CD4-positive, alpha-beta T cell treated with Interleukin-12 subunit alpha and Interleukin-12 subunit beta, for 1 hour (primary cell): Measurements from ENCODE around the gene SLC35E1.
A peak's percentile ranks its signal among the peaks of the same experiment; 100 is the strongest.

ENCODE experiments used
- DNase-seq: peaks from one replicate; pipeline ENCODE4 v3.0.0-alpha.2; 2020

The SLC35E1 gene

GRCh38 chr19:16542045-16542909, 29.9 kb downstream of the SLC35E1 start, which contains the start of gene CHERP:
TSS of gene CHERP (minus strand) at chr19:16542437. CDS start at chr19:16542378, 59 bp downstream.
- DNase-seq = peak; percentile 96

DNA sequence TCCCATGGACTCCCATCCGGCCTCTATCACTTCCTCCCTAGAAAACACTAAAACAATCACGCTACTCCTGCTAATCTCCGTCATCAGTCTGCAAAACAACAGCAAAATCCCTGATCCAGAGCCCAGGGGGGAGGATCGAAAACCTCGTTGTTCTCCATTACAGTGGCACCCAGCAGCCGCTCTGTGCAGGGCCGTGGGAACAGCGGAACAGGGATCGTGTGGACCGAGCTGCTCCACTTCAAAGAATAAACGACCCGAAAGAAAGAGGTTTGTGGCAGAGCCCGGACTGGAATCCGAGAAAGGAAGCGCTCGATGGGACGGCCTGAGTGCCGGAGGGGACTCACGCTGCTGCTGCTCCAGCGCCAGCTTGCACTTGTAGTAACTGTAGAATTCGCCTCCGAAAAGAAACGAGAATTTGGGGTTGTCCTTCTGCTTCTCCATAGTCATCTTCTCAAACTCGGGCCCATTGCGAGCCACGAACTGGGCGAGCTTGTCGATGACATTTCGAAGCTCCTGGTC, 30.6 kb downstream of the SLC35E1 start:
- DNase-seq = peak; percentile 11

DNA sequence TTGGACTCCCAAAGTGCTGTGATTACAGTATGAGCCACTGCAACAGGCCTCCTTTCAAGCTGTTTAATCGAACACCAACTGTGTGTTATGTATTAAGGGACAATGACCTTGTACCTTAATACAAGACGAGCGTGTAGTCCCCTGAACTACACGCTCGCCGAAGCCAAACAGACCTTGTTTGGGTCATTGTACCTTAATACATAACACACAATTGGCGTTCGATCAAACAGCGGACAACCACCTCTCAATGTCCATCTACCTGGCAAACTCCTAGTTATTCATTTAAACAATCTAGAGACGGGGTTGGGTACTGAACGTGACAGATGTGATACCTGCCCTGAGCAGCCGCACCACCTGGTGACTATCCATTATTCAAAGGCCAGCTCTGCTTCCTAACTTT, 31.3 kb downstream of the SLC35E1 start:
- no peak for DNase-seq

GRCh38 chr19:16537111-16537510, 35.1 kb downstream of the SLC35E1 start:
- DNase-seq = no peak

GRCh38 chr19:16536130-16536529, 36.1 kb downstream of the SLC35E1 start:
- DNase-seq = no peak

GRCh38 chr19:16535381-16535780, 36.8 kb downstream of the SLC35E1 start:
- DNase-seq = no peak

GRCh38 chr19:16532440-16533234, 39.6 kb downstream of the SLC35E1 start:
- DNase-seq = no peak

- DNase-seq = no peak
These were observed 40.9 kb downstream of the SLC35E1 start for GRCh38 chr19:16531380-16531669.

DNA sequence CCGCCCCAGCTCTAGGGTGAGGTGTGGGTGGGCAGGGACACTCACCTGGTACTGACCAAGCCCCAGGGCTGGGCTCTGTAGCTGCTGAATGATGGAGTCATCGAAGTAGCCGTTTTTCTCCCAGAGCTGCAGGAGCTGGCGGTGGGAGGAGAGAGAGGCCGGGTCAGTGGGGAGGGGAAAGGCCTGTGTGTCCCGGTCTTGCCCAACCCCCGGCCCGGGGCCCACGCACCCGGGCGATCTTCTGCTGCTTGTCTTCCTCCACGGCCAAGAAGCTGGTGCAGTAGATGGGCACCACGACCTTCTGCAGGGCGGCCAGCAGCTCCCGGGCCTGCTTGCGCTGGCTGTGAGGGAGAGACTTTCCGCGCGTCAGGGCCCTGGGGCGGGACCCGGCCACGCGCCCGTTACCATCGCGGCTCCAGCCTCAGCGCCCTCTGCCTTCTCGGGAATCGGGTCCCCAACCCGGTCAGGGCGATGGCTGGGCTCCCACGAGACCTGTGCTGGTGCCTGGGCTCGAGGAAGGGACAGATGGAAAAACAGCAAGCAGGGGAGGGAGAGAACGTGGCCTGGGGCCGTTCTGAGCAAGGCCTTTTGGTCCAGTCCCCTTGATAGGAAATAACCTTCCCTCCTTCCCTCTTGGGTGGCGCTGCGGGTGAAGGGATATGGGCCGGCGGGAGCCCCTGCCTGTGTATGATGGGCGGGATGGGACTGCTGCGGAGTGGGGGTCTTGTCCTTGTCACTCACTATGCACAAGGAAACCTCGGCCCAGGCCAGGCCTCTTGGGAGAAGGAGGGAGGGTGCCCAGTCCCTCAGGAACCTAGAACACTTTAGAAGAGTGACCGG, 41.5 kb downstream of the SLC35E1 start:
- no peak for DNase-seq

GRCh38 chr19:16529466-16530144, 42.6 kb downstream of the SLC35E1 start:
- DNase-seq = no peak

GRCh38 chr19:16527971-16528521, 44.2 kb downstream of the SLC35E1 start:
- peak; percentile 55 for DNase-seq

DNA sequence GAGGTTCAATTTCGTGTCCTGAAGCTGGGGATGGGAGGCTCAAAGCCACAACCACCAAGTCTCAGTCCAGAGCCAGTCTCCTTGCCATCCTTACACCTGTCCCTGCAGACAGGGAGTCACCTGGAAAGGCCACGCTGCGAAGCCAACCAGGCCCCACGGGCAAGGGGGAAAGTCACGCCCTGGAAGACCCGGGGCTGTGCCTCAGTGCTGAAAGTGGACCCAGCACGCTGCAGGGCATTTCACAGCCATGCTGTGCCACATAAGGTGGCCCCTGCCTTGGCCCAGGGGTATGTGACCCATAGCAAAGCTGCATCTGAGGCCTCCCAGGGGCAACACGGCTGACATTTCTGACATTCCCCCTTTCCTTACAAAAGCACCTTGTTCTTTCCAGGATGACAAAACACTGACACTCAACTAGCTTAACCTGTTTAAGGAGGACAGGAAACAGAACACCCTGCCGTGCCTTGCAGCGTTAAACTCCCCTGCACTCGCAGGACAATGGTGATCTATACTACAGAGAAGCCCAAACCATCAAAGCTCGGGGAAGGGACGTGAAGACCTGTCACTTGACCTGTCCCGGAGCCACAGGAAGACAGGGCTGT, 44.8 kb downstream of the SLC35E1 start:
- DNase-seq = no peak

DNA sequence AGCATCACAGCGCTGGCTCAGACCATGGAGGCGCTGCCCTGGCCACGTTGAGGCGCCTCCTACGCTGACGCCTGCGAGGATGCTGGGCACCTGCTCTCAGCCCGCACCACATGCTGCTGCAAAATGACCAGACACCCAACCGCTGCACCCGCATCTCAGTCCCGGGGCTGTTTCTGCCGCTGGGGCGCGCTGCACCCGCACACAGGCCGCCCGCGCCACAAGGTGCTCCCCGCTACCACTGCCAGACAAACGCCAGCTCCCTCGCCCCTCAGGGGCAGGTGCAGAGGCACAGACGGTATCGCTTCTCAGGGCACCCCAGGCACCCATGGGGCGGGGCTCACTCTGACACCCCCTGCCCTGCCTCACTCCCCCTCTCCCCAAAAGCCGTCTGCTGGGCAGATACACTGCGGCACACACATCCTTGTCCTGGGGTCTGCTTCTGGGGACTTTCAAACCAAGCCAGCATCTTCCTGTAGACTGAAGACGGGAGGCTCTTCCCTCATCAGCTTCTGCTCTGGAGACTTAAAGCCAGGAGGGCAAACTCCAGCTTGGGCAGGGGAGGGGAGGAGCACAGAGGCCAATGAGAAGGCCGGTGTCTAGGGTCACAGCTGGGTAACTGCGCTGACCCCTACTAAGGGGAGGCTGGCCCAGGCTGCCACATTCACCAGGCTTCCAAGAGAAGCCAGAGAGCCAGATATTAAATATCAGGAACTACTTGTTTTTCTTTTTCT, 46.3 kb downstream of the SLC35E1 start:
- DNase-seq = no peak

DNA sequence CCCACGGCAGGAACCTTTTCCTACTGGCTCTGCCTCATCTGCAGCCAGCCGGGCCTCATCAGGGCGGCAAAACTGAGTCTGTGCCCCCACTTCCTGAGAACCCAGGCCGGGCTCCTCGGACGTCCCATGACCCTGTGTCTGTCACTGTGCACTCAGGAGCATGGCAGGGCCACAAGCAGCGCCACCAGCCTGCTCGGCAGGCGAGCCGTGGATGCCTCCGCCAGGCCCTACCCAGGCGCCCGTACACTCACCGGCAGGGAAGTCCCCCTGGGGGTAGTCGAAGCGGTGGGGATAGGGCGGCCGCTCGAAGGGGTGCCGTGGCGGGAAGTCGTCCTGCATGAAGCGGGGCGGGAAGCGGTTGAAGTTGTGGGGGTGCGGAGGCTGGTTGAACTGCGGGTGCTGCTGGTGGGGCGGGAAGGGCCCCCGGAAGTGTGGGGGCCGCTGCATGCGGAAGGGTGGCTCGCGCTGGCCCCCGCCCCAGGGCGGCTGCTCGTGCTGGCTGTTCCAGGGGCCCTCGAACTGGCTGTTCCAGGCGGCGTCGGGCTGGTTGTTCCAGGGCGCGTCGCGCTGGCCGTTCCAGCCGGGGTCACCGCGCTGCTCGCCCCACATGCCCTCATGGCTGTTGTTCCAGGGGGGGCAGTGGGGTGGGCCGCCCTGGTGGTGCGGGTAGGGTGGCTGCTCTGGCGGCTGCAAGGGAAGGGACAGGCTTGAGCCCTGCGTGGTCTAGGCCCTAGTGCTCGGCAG, 47.1 kb downstream of the SLC35E1 start:
- no peak for DNase-seq

GRCh38 chr19:16522559-16523377, 49.4 kb downstream of the SLC35E1 start:
- DNase-seq = no peak

GRCh38 chr19:16521715-16522289, 50.4 kb downstream of the SLC35E1 start:
- DNase-seq = no peak

GRCh38 chr19:16520986-16521624, 51.1 kb downstream of the SLC35E1 start:
- DNase-seq = no peak
